Right cardiac atrium (tissue), 5 donors: ENCODE results near the gene UHRF2. TPM values are rescaled to one million over a fixed set of nuclear protein-coding genes. Genes with fewer than 3 reads are reported as not detected.
"Not testable (repeated sequence)": the region's sequence is repeated elsewhere in the genome, so short reads cannot be mapped to it uniquely, and the experiment has no call there.

Experiments
- ATAC-seq, 2 donors: fragments of 200-7000 bp; cut with Tn5 transposase; one replicate each; pipeline versions ENCODE4 v1.8.0 to v1.9.1; 2020; ENCODE audit warnings: moderate library complexity in 2 of 2, mild to moderate bottlenecking in 1 of 2
- DNase-seq, 3 donors: peaks; one replicate each; pipeline ENCODE4 v3.0.0-alpha.2; 2020
- H3K27ac ChIP-seq: one replicate; pipeline ENCODE4 v1.5.1; 2013; ENCODE audit warnings: mild to moderate bottlenecking, low read length, control low read depth, moderate library complexity
- H3K27me3 ChIP-seq: one replicate; pipeline ENCODE4 v1.6.1; 2013; ENCODE audit not compliant: control insufficient read depth, insufficient read depth
- H3K4me1 ChIP-seq: one replicate; pipeline ENCODE4 v1.6.1; 2013; ENCODE audit warnings: low read length; ENCODE audit not compliant: control insufficient read depth, insufficient read depth
- H3K4me3 ChIP-seq: one replicate; pipeline ENCODE4 v1.5.1; 2013; ENCODE audit warnings: low read length, control low read depth
- H3K9me3 ChIP-seq: one replicate; pipeline ENCODE4 v1.6.1; 2013; ENCODE audit warnings: low read length; ENCODE audit not compliant: control insufficient read depth
- WGBS: extraction: QIAGEN DNeasy Blood & Tissue Kit; methylation state at CpG from one replicate; pipeline ENCODE4 v1.1.7; 2013; 5-methylcytosine and 5-hydroxymethylcytosine counted together
- intact Hi-C, 4 donors: fragments of 100-400 bp; cut with DNase I; formaldehyde crosslinking; loops; one replicate each; pipeline versions ENCODE4 v1.11.0 to v1.14.0; 2022 to 2023
- polyA plus RNA-seq: library from polyadenylated mRNA; stranded (reverse); fragments of 200-250 nt; gene quantifications from one replicate; pipeline ENCODE4 v1.2.3, GENCODE V29; 2013
- total RNA-seq, 4 donors: library from RNA; stranded (reverse); fragmentation: NEBNext Ultra II Directional; extraction: Animal tissue kit (Norgen Biotek cat#: 25700); gene quantifications; one replicate each; pipeline ENCODE4 v1.2.1, GENCODE V29; 2021
- donor health status: healthy with polysubstance abuse.
- donor health status: DM: no; HTN: yes; CAD: no.
- donor health status: DM: no; HTN: no; CAD: no.
- donor health status: DM: no; HTN: yes; CAD: no; lungs with severe emphysema.
- donor health status: DM: yes; HTN: yes; CAD: no.

UHRF2 gene
- total and polyA plus RNA-seq, 5 donors = 10.6 to 20.5 (median 18.2) TPM

DNA sequence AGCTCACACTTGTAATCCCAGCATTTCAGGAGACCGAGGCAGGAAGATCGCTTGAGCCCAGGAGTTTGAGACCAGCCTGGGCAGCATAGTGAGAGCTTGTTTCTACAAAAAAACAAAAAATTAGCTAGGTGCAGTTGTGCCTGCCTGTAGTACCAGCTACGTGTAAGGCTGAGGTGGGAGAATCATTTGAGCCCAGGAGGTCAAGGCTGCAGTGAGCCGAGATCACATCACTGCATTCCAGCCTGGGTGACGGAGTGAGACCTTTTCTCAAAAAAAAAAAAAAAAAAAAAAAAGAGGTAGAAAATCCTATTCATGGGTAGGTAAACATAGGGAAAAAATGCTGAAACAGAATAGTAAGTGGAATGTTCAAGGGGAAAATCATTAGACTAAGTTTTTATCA lies 129.6 kb downstream of the UHRF2 start:
- H3K27me3 ChIP-seq, H3K4me1 ChIP-seq, H3K4me3 ChIP-seq, H3K9me3 ChIP-seq, intact Hi-C loops, ATAC-seq, H3K27ac ChIP-seq, DNase-seq: not testable (repeated sequence)
- WGBS = 85% methylated on average over 5 of the region's 5 CpGs

DNA sequence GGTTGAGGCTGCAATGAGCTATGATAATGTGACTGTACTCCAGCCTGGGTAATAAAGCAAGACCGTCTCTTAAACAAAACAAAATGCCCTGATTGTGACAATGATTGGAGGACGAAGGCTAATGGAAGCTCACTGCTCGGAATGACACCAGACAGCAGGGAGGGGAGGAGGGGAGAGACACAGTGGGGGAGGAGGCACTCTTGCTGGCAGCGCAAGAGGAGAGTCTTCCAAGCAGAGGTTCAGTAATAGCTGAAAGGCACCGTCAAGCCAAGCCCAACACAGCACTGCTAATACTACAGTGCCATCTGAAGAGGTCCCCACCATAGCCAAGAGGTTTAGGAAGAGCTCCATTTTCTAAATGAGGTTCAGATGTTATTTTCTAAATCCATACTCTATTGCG lies 130.2 kb downstream of the UHRF2 start:
- Histone ChIP-seq H3K9me3 (no peaks in the 10 kb centered on the region), H3K4me1 (no peaks in the 10 kb centered on the region), H3K27me3 (no peaks in the 10 kb centered on the region), H3K27ac (no peak overlapping the region), H3K4me3 (no peak overlapping the region)
- intact Hi-C loops = no loop called here
- DNase-seq (no peak), ATAC-seq (no peak)
- WGBS = 44% methylated on average over 6 of the region's 6 CpGs

DNA sequence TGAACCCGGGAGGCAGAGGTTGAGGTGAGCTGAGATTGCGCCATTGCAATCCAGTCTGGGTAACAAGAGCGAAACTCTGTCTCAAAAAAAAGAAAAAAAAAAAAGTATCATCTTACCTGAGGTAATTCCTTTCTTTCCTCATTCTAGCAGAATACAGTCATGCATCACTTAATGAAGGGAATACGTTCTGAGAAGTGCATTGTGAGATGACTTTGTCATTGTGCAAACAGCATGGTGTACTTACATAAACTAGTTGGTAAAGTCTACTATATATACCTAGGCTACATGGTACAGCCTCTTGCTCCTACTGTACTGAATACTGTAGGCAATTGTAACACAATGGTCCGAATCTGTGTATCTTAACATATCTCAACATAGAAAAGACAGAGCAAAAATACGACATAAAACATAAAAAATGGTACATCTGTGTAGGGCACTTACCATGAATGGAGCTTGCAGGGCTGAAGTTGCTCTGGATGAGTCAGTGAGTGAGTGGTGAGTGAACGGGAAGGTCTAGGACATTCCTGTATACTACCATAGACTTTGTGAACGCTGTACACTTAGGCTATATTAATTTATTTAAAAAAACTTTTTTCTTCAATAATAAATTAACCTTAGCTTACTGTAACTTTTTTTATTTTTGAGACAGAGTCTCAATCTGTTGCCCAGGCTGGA lies 132.2 kb downstream of the UHRF2 start:
- no peaks in the 10 kb centered on the region for H3K27me3 ChIP-seq
- DNase-seq = no peak
- no peaks in the 10 kb centered on the region for H3K4me1 ChIP-seq
- no peaks in the 10 kb centered on the region for H3K9me3 ChIP-seq
- H3K27ac ChIP-seq = no peak overlapping the region
- 91% methylated on average over 8 of the region's 8 CpGs for WGBS
- H3K4me3 ChIP-seq = no peak overlapping the region
- no peak for ATAC-seq
- intact Hi-C loops = no loop called here

DNA sequence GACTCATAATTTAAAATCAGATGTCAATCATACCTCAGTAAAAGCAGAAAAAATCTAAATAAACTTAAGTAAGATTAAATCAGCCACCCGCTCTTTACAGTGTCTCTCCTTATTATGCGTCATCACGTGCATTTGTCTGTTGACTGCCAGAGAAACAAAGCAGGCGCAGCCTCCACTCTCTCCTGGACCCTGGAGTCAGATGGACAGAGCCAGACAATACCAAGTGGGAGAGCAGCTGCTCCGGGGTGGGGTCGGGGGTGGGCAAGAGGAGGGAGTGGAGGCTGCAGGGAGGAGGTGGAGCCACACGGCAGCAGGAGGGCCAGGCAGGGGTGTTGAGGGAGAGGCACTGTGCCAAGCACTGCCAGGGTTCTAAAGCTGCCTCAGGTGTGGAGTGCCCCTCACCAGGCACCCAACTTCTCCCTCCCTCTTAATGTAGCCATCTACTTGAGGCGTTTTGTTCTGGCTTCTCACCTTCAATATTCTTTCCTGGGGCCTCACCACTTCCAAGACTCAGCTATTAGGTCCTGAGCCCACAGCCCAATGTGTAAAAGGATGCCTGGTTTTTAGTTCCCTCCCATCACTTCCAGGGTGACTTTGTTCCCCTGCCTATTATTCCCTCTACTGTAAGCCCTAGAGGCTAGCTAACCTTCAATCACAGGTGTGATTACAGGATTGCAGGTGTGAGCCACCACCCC lies 136.3 kb downstream of the UHRF2 start:
- Histone ChIP-seq H3K27me3 (no peaks in the 10 kb centered on the region), H3K27ac (no peak overlapping the region), H3K4me3 (no peak overlapping the region), H3K4me1 (no peaks in the 10 kb centered on the region), H3K9me3 (no peaks in the 10 kb centered on the region)
- DNase-seq = no peak
- WGBS = 56% methylated on average over 8 of the region's 8 CpGs
- ATAC-seq = no peak
- intact Hi-C loops = no loop called here

DNA sequence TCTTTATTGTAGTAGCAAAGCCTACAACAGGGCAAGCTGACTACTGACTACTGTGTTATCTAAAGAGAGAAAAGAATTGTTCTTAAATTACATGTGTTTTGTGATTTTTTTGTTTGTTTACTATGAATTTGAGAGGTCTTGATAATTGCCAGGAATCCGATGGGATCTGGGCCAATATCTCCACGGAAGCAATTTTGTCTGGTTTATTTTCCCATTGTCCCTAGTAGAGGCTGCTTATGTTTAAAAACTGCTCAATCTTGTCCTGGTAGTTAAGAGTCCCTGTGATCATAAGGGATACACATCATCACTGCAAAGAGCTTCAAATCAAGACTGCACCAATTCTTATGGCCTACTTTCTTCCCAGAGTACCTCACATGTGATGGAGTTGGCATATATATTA lies 138.1 kb downstream of the UHRF2 start:
- ATAC-seq = no peak
- intact Hi-C loops = no loop called here

DNA sequence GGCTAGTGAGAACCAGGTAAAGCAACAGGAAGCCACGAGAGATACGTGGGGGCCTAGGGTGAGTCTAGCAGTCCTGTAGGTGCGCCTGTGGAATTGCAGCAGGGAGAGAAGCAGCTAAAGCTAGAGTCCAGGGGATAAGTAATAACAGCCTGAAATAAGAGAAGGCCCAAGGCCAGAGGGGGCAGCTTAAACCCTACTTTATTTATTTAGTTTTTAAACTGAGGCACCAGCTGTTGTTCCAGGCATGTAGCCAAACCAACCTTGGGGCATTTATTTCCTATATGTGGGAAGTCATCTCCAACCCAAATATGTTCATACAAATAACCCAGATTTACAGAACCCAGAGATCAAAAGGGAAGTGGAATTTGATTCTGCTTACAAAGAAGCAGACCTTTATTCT lies 139.0 kb downstream of the UHRF2 start:
- H3K27ac ChIP-seq = no peak overlapping the region
- H3K4me3 ChIP-seq = no peak overlapping the region
- no peaks in the 10 kb centered on the region for H3K27me3 ChIP-seq
- no peaks in the 10 kb centered on the region for H3K9me3 ChIP-seq
- WGBS = 83% methylated on average over 3 of the region's 3 CpGs
- intact Hi-C loops = no loop called here
- DNase-seq (no peak), ATAC-seq (no peak)
- H3K4me1 ChIP-seq = no peaks in the 10 kb centered on the region

More for the DNA sequence above, 138.1 kb downstream of the UHRF2 start:
- Histone ChIP-seq H3K27me3 (no peaks in the 10 kb centered on the region), H3K27ac (no peak overlapping the region), H3K9me3 (no peaks in the 10 kb centered on the region), H3K4me3 (no peak overlapping the region), H3K4me1 (no peaks in the 10 kb centered on the region)
- DNase-seq = no peak
- 51% methylated on average over 2 of the region's 2 CpGs for WGBS

DNA sequence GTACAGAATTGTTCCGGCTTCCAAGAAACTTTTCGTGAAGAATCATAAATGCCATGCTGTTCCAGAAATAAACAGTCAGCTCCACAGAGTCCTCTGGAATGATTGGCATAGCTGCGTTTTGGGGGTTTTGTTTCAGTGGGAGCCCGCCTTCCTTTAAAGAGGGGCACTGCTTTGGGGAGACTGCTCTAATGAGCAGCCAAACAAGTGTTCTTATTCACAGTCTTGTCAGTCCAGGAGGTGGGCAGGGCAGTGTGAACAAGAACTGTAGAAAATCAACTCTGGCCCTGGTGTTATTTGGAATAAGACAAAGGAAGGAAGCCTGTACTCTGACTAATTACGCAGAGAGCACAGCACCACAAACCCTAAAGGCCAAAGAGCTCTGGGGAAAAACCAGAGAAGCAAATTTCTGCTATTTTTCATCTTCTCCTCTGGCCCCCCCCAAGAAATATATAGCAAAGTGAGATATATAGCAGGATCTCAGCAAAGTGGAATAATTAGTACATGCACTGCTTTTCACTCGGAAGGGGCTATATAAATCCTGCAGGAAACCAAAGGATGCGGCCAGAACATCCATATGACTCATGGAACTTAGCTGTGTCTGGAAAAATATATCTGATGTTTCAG lies 139.6 kb downstream of the UHRF2 start:
- 75% methylated on average over 7 of the region's 7 CpGs for WGBS
- Histone ChIP-seq H3K27me3 (no peaks in the 10 kb centered on the region), H3K4me1 (no peaks in the 10 kb centered on the region), H3K27ac (no peak overlapping the region), H3K9me3 (no peaks in the 10 kb centered on the region), H3K4me3 (no peak overlapping the region)
- DNase-seq = no peak
- peak; percentile 60 to 94 for ATAC-seq
- intact Hi-C loops = no loop called here

DNA sequence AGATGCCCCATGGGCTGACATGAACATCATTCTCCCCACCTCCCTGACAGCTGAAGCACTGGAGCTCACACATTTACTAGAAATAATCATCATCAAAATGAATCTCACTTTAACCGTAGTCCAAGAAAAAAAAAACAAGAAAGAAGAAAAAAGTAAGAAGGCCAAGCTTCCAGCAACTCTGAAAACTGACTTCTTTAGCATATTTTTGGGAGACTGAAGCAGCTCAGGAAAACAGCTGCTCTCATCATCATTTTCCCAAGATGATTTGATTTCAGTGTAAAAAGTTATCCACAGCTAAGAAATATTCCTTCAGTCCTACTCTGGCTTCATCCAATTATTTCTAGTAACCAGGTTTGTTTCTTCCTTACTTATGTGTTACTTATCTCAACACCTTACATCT lies 140.9 kb downstream of the UHRF2 start:
- H3K27me3 ChIP-seq = no peaks in the 10 kb centered on the region
- intact Hi-C loops = no loop called here
- ATAC-seq = no peak
- no peaks in the 10 kb centered on the region for H3K4me1 ChIP-seq
- H3K27ac ChIP-seq = no peak overlapping the region
- DNase-seq = no peak
- WGBS = 80% methylated on average over 1 of the region's 1 CpG
- no peaks in the 10 kb centered on the region for H3K9me3 ChIP-seq
- no peak overlapping the region for H3K4me3 ChIP-seq

Other genes starting within 250 kb of the UHRF2 start
- 10 to 100 TPM; 45.2 to 79.1 (median 57.0) TPM for gene IL33, start 197.4 kb upstream of the UHRF2 start, total RNA-seq
- gene IL33, start 197.4 kb upstream of the UHRF2 start, polyA plus RNA-seq = 42.0 TPM
- not detected for gene TPD52L3, start 84.8 kb upstream of the UHRF2 start, total RNA-seq
- not detected for gene TPD52L3, start 84.8 kb upstream of the UHRF2 start, polyA plus RNA-seq
- gene GLDC, start 232.5 kb downstream of the UHRF2 start, total RNA-seq = under 1 TPM; 0.26 to 0.65 (median 0.63) TPM
- 0.29 TPM for gene GLDC, start 232.5 kb downstream of the UHRF2 start, polyA plus RNA-seq